Activated CD8-positive, alpha-beta T cell treated with anti-CD3 and anti-CD28 coated beads for 36 hours (primary cell): Measurements from ENCODE around the gene SENP1. TPM values are rescaled to one million over a fixed set of nuclear protein-coding genes. Genes with fewer than 3 reads are reported as not detected.

Experiments used
- ATAC-seq: fragments of 200-7000 bp; cut with Tn5 transposase; one replicate; pipeline ENCODE4 v1.10.0; 2021; ENCODE audit warnings: mild to moderate bottlenecking, moderate library complexity
- CTCF ChIA-PET: fragments of 350-600 bp; sonication (Branson Sonifier 250); formaldehyde crosslinking; loops from one replicate; lab custom pipeline; 2021; ENCODE audit warnings: antibody characterized with exemption; lab: Charles Lee
- POLR2A ChIA-PET: fragments of 350-600 bp; sonication (Branson Sonifier 250); formaldehyde crosslinking; loops from one replicate; lab custom pipeline; 2021; ENCODE audit warnings: antibody characterized with exemption; lab: Charles Lee
- DNase-seq: peaks from one replicate; pipeline ENCODE4 v3.0.0-alpha.2; 2020
- H3K27ac Mint-ChIP-seq: one replicate; pipeline ENCODE4 v1.8.0; 2021; ENCODE audit warnings: mild to moderate bottlenecking, mixed read lengths
- H3K27me3 Mint-ChIP-seq: one replicate; pipeline ENCODE4 v1.8.0; 2021; ENCODE audit warnings: mixed read lengths
- H3K36me3 Mint-ChIP-seq: one replicate; pipeline ENCODE4 v1.8.0; 2021; ENCODE audit warnings: low read depth, mixed read lengths
- H3K4me1 Mint-ChIP-seq: one replicate; pipeline ENCODE4 v1.8.0; 2021; ENCODE audit warnings: low read depth, mixed read lengths
- H3K4me3 Mint-ChIP-seq: one replicate; pipeline ENCODE4 v1.8.0; 2021; ENCODE audit warnings: mild to moderate bottlenecking, moderate library complexity, mixed read lengths
- H3K9me3 Mint-ChIP-seq: one replicate; pipeline ENCODE4 v1.8.0; 2021; ENCODE audit warnings: mixed read lengths
- CTCF ChIP-seq: fragments of 200-600 bp; IDR thresholded peaks from one replicate; pipeline ENCODE4 v1.8.0; 2022; ENCODE audit warnings: antibody characterized with exemption, mild to moderate bottlenecking
- intact Hi-C: fragments of 100-400 bp; cut with micrococcal nuclease; formaldehyde crosslinking; loops from one replicate; pipeline ENCODE4 v1.10.0; 2022
- total RNA-seq, 2 experiments: library from RNA; stranded (reverse); gene quantifications; one replicate each; pipeline ENCODE4 v1.2.3, GENCODE V29; 2021

The SENP1 gene
- total RNA-seq, 2 experiments from 2014 or later, result 39.8 to 40.2 TPM

DNA sequence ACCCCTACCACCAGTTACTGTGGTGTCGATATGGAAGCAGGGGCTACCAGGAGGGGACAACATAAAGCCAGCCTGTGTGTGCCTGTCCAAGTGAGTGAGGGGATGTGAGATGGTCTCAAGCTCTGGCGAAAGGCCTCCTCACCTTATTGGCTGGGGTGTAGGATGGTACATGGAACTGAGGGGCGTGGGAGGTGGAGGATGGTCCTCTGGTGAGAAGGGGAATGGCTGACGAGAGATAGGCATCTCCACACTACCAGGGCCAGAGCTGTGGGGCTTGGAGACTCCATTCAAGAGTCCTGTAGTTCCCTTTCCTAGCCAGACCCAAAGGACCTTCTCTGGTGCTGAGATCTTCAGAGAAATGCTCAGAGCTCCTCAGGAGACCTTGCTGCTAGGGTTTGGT, 69.1 kb downstream of the SENP1 start:
- no peaks in the 10 kb centered on the region for H3K36me3 Mint-ChIP-seq

GRCh38 chr12:48034835-48035805, 70.8 kb downstream of the SENP1 start:
- no peak for TF ChIP-seq CTCF
- intact Hi-C loops, result no loop called here
- peaks cover 5% of the 10 kb centered on the region for H3K4me1 Mint-ChIP-seq
- DNase-seq, result no peak
- no peak for ATAC-seq
- H3K4me3 Mint-ChIP-seq, result no peak overlapping the region
- no peak overlapping the region for H3K27ac Mint-ChIP-seq
- ChIA-PET POLR2A (no interaction called here), CTCF (interaction anchor here (1.2 kb wide), 2 partner anchors 16 to 383 kb away, joined by 3 to 5 read pairs; no protein-coding TSS in a partner anchor)
- no peaks in the 10 kb centered on the region for H3K9me3 Mint-ChIP-seq
- no peaks in the 10 kb centered on the region for H3K36me3 Mint-ChIP-seq
- no peaks in the 10 kb centered on the region for H3K27me3 Mint-ChIP-seq

More for the DNA sequence above, 69.1 kb downstream of the SENP1 start:
- ChIA-PET CTCF (no interaction called here), POLR2A (no interaction called here)
- intact Hi-C loops, result no loop called here
- Mint-ChIP-seq H3K4me3 (no peak overlapping the region), H3K4me1 (peaks cover 5% of the 10 kb centered on the region), H3K9me3 (no peaks in the 10 kb centered on the region), H3K27me3 (no peaks in the 10 kb centered on the region), H3K27ac (no peak overlapping the region)
- ATAC-seq, result no peak
- no peak for TF ChIP-seq CTCF
- no peak for DNase-seq

GRCh38 chr12:48033451-48033850, 72.4 kb downstream of the SENP1 start:
- Mint-ChIP-seq H3K36me3 (no peaks in the 10 kb centered on the region), H3K9me3 (no peaks in the 10 kb centered on the region), H3K27me3 (no peaks in the 10 kb centered on the region), H3K4me1 (peaks cover 5% of the 10 kb centered on the region), H3K27ac (no peak overlapping the region), H3K4me3 (no peak overlapping the region)
- ATAC-seq, result no peak
- intact Hi-C loops, result no loop called here
- DNase-seq, result no peak
- POLR2A ChIA-PET, result interaction anchor here (1.1 kb wide), 1 partner anchor 18 kb away, joined by 3 read pairs; no protein-coding TSS in a partner anchor
- TF ChIP-seq CTCF, result no peak
- CTCF ChIA-PET, result interaction anchor here (1.2 kb wide), 1 partner anchor 382 kb away, joined by 3 read pairs; no protein-coding TSS in a partner anchor

GRCh38 chr12:48032597-48032996, 73.3 kb downstream of the SENP1 start:
- ChIA-PET POLR2A (no interaction called here), CTCF (no interaction called here)
- Mint-ChIP-seq H3K36me3 (no peaks in the 10 kb centered on the region), H3K27me3 (no peaks in the 10 kb centered on the region), H3K9me3 (no peaks in the 10 kb centered on the region), H3K4me3 (no peak overlapping the region), H3K4me1 (no peaks in the 10 kb centered on the region), H3K27ac (no peak overlapping the region)
- DNase-seq, result no peak
- no peak for ATAC-seq
- no peak for TF ChIP-seq CTCF
- intact Hi-C loops, result no loop called here
